ENCODE measurements around the gene GPR31.

The GPR31 gene

DNA sequence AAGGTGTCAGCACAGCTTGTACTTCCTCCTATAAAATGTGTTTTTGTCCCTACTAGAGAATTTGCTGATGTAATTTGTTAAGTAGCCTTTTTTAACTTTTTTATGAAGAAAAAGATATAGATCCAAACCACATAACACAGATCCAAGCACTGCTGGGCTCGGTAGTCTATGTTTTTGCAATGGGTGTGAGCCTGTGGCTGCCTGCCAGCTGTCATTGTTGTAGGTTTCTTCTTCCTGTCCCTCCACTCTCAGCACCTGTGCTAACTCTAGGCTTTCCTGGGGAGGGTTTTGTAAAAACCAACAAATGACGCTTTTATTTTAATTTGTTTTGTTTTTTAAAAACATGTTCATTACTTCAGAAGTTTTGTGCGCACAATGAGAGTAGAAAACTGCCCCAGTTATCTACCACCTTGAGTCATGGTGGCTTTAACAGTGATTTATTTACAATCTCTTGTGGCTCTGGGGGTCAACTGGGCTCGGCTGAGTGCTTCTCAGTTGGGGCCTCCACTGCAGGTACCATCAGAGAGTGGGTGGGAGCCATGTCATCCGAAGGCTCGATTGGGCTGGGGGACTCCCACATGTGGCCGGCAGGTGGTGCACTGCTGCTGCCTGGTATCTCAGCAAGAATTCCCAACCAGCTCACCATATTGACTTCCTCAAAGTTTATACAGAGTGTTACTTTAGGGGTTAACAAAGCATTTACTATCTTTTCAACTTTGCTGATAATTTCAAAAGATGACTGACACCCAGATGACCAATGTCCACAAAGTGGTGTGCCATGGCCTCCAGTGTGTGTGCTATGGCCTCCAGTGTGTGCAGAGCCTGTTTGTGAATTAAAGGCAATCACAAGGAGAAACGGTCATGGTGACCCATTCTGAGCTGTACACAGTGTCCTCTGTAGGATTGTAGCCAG is 37.9 kb downstream of the GPR31 start:
- Histone ChIP-seq H3K27ac (no peak overlapping the region), H3K9me3 (ENCODE audit: control insufficient read depth, low read length) (no peaks in the 10 kb centered on the region), H3K4me3 (ENCODE audit: low read depth, low read length) (no peak overlapping the region), H3K9ac (no peak overlapping the region), H3K4me2 (ENCODE audit: low read length) (no peak overlapping the region), H3K27me3 (ENCODE audit: control insufficient read depth, insufficient read depth, low read length) (no peaks in the 10 kb centered on the region), H3K4me1 (no peaks in the 10 kb centered on the region), H2AFZ (no peak overlapping the region), H3K36me3 (ENCODE audit: control insufficient read depth, insufficient read depth, low read length) (no peaks in the 10 kb centered on the region), H3K79me2 (no peaks in the 10 kb centered on the region)
- TF ChIP-seq, protein P1, sequence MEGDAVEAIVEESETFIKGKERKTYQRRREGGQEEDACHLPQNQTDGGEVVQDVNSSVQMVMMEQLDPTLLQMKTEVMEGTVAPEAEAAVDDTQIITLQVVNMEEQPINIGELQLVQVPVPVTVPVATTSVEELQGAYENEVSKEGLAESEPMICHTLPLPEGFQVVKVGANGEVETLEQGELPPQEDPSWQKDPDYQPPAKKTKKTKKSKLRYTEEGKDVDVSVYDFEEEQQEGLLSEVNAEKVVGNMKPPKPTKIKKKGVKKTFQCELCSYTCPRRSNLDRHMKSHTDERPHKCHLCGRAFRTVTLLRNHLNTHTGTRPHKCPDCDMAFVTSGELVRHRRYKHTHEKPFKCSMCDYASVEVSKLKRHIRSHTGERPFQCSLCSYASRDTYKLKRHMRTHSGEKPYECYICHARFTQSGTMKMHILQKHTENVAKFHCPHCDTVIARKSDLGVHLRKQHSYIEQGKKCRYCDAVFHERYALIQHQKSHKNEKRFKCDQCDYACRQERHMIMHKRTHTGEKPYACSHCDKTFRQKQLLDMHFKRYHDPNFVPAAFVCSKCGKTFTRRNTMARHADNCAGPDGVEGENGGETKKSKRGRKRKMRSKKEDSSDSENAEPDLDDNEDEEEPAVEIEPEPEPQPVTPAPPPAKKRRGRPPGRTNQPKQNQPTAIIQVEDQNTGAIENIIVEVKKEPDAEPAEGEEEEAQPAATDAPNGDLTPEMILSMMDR (IDR thresholded peaks at IDR 0.05), result no peak

- Histone ChIP-seq H3K79me2 (no peaks in the 10 kb centered on the region), H3K4me1 (no peaks in the 10 kb centered on the region), H2AFZ (no peak overlapping the region), H3K4me3 (ENCODE audit: low read depth, low read length) (no peak overlapping the region), H3K9ac (no peak overlapping the region), H3K27me3 (ENCODE audit: control insufficient read depth, insufficient read depth, low read length) (no peaks in the 10 kb centered on the region), H3K4me2 (ENCODE audit: low read length) (no peak overlapping the region), H3K27ac (no peak overlapping the region), H3K36me3 (ENCODE audit: control insufficient read depth, insufficient read depth, low read length) (no peaks in the 10 kb centered on the region), H3K9me3 (ENCODE audit: control insufficient read depth, low read length) (no peaks in the 10 kb centered on the region)
- TF ChIP-seq, protein P1 (IDR thresholded peaks at IDR 0.05), result no peak
Measured at GRCh38 chr6:167118839-167119238, 38.9 kb downstream of the GPR31 start.

DNA sequence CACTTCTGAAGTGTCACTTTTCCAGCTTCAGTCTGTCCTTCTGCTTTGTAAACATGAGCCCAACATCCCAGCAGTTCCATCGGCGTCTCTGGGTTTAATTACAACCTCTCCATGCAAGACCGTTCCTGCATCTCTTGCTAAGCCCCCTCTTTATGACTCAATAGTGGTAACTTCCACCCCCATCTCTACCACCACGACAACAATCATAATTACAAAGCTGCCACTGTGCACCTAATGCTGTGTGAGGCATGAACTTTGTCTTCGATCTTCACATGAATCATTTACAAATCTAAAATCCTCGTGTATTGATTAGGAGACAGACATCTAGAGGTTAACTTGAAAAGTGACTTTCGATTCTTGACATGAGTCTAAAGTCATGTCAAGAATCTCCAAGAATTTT is 39.8 kb downstream of the GPR31 start:
- Histone ChIP-seq H2AFZ (no peak overlapping the region), H3K4me3 (ENCODE audit: low read depth, low read length) (no peak overlapping the region), H3K79me2 (no peaks in the 10 kb centered on the region), H3K27me3 (ENCODE audit: control insufficient read depth, insufficient read depth, low read length) (no peaks in the 10 kb centered on the region), H3K4me1 (no peaks in the 10 kb centered on the region), H3K9me3 (ENCODE audit: control insufficient read depth, low read length) (no peaks in the 10 kb centered on the region), H3K27ac (no peak overlapping the region), H3K4me2 (ENCODE audit: low read length) (no peak overlapping the region), H3K36me3 (ENCODE audit: control insufficient read depth, insufficient read depth, low read length) (no peaks in the 10 kb centered on the region), H3K9ac (no peak overlapping the region)
- TF ChIP-seq, protein P1 (IDR thresholded peaks at IDR 0.05), result no peak

- no peaks in the 10 kb centered on the region for H3K9me3 ChIP-seq (ENCODE audit: control insufficient read depth, low read length)
- H3K27me3 ChIP-seq (ENCODE audit: control insufficient read depth, insufficient read depth, low read length), result no peaks in the 10 kb centered on the region
- H3K27ac ChIP-seq, result no peak overlapping the region
- no peaks in the 10 kb centered on the region for H3K79me2 ChIP-seq
- no peaks in the 10 kb centered on the region for H3K4me1 ChIP-seq
- no peak overlapping the region for H3K4me3 ChIP-seq (ENCODE audit: low read depth, low read length)
- H3K36me3 ChIP-seq (ENCODE audit: control insufficient read depth, insufficient read depth, low read length), result no peaks in the 10 kb centered on the region
- H2AFZ ChIP-seq, result no peak overlapping the region
- H3K9ac ChIP-seq, result no peak overlapping the region
- TF ChIP-seq, protein P1 (IDR thresholded peaks at IDR 0.05), result no peak
- no peak overlapping the region for H3K4me2 ChIP-seq (ENCODE audit: low read length)
Measured at GRCh38 chr6:167116838-167117228, 40.9 kb downstream of the GPR31 start.
